Lung (tissue), 13 donors: Measurements from ENCODE around the gene PITPNM1. TPM values are rescaled to one million over a fixed set of nuclear protein-coding genes. Genes with fewer than 3 reads are reported as not detected.

Source experiments
- ATAC-seq: fragments of 200-7000 bp; cut with Tn5 transposase; one replicate; pipeline ENCODE4 v1.9.1; 2020; ENCODE audit warnings: moderate number of reproducible peaks; ENCODE audit not compliant: insufficient read depth, low FRiP score
- DNase-seq, 3 donors: peaks; one replicate each; pipeline ENCODE4 v3.0.0-alpha.2; 2013 to 2017
- H3K27ac ChIP-seq, 2 donors: one replicate each; pipeline ENCODE4 v1.5.1; 2013; ENCODE audit warnings: mild to moderate bottlenecking in 2 of 2, moderate library complexity in 2 of 2, control low read depth in 1 of 2, inconsistent platforms in 1 of 2, low read depth in 1 of 2, low read length in 1 of 2
- H3K27me3 ChIP-seq, 3 donors: one replicate each; pipeline ENCODE4 v1.5.1; 2013; ENCODE audit warnings: low read length in 2 of 3; ENCODE audit not compliant: control insufficient read depth in 3 of 3, insufficient read depth in 3 of 3
- H3K36me3 ChIP-seq, 4 donors: one replicate each; pipeline ENCODE4 v1.5.1; 2013; ENCODE audit warnings: low read length in 4 of 4, mild to moderate bottlenecking in 1 of 4, moderate library complexity in 1 of 4; ENCODE audit not compliant: control insufficient read depth in 4 of 4, insufficient read depth in 4 of 4
- H3K4me1 ChIP-seq, 5 donors: one replicate each; pipeline ENCODE4 v1.5.1; 2013; ENCODE audit warnings: low read length in 5 of 5, mild to moderate bottlenecking in 2 of 5, moderate library complexity in 1 of 5; ENCODE audit not compliant: control insufficient read depth in 5 of 5, insufficient read depth in 5 of 5
- H3K4me3 ChIP-seq: one replicate; pipeline ENCODE4 v1.5.1; 2013; ENCODE audit warnings: mild to moderate bottlenecking, control low read depth, moderate library complexity
- H3K9ac ChIP-seq, 2 donors: one replicate each; pipeline ENCODE4 v1.5.1; 2013; ENCODE audit warnings: low read length in 2 of 2, control low read depth in 1 of 2; ENCODE audit not compliant: insufficient read depth in 1 of 2
- H3K9me3 ChIP-seq, 4 donors: one replicate each; pipeline ENCODE4 v1.5.1; 2013; ENCODE audit warnings: low read length in 3 of 4, mild to moderate bottlenecking in 1 of 4, moderate library complexity in 1 of 4; ENCODE audit not compliant: control insufficient read depth in 4 of 4, insufficient read depth in 3 of 4
- WGBS, 2 donors: extraction: QIAGEN DNeasy Blood & Tissue Kit; methylation state at CpG; one replicate each; pipeline ENCODE4 v1.1.7; 2013; 5-methylcytosine and 5-hydroxymethylcytosine counted together
- polyA plus RNA-seq, 2 donors: library from polyadenylated mRNA; stranded (reverse); fragments of 200-250 nt; gene quantifications; one replicate each; pipeline ENCODE4 v1.2.1, GENCODE V29; 2013
- small RNA-seq: library from RNA; depleted of rRNA; stranded (forward); fragments of <200 nt; gene quantifications from one replicate; pipeline ENCODE3, GENCODE V24; 2014; ENCODE audit warnings: low replicate concordance
- total RNA-seq, 2 donors: library from RNA; depleted of rRNA in 1 of 2; stranded (reverse); fragments of >200 nt in 1 of 2; gene quantifications; one replicate each; pipeline ENCODE4 v1.2.1, GENCODE V29; 2014 to 2021
- TF ChIP-seq, protein P1 (sequence below): IDR thresholded peaks from 2 replicates; pipeline ENCODE4 v1.5.1; 2012; ENCODE audit warnings: mild to moderate bottlenecking; ENCODE audit errors: control extremely low read depth, extremely low read depth
- donor health status: control.
- donor health status: control.
- donor health status: Bipolar disorder and iron deficiency.
- donor health status: healthy.
- donor health status: DM: yes; HTN: yes; CAD: no.

Gene PITPNM1
- total and polyA plus RNA-seq, 4 donors, result 23.2 to 67.3 (median 36.3) TPM

DNA sequence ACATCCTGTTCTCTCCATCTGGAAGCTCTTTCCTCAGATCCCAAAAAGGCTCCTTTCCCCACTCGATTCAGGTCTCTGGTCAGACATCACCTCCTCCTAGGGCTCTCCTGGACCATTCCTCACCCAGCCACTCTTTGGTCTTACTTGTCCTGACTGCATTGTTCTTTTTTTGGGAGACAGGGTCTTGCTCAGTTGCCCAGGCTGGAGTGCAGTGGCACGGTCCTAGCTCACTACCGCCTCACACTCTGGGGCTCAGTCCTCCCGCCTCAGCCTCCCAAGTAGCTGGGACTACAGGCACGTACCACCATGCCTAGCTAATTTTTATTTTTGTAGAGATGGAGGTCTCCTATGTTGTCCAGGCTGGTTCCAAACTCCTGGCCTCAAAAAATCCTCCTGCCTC lies 59.6 kb downstream of the PITPNM1 start:
- TF ChIP-seq, protein P1, sequence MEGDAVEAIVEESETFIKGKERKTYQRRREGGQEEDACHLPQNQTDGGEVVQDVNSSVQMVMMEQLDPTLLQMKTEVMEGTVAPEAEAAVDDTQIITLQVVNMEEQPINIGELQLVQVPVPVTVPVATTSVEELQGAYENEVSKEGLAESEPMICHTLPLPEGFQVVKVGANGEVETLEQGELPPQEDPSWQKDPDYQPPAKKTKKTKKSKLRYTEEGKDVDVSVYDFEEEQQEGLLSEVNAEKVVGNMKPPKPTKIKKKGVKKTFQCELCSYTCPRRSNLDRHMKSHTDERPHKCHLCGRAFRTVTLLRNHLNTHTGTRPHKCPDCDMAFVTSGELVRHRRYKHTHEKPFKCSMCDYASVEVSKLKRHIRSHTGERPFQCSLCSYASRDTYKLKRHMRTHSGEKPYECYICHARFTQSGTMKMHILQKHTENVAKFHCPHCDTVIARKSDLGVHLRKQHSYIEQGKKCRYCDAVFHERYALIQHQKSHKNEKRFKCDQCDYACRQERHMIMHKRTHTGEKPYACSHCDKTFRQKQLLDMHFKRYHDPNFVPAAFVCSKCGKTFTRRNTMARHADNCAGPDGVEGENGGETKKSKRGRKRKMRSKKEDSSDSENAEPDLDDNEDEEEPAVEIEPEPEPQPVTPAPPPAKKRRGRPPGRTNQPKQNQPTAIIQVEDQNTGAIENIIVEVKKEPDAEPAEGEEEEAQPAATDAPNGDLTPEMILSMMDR, result no peak
- H3K4me1 ChIP-seq, result peaks cover 0 to 7% (median 3%) of the 10 kb centered on the region in 5 donors
- WGBS, 2 donors, result 86 to 89% methylated on average over 5 of the region's 5 CpGs

DNA sequence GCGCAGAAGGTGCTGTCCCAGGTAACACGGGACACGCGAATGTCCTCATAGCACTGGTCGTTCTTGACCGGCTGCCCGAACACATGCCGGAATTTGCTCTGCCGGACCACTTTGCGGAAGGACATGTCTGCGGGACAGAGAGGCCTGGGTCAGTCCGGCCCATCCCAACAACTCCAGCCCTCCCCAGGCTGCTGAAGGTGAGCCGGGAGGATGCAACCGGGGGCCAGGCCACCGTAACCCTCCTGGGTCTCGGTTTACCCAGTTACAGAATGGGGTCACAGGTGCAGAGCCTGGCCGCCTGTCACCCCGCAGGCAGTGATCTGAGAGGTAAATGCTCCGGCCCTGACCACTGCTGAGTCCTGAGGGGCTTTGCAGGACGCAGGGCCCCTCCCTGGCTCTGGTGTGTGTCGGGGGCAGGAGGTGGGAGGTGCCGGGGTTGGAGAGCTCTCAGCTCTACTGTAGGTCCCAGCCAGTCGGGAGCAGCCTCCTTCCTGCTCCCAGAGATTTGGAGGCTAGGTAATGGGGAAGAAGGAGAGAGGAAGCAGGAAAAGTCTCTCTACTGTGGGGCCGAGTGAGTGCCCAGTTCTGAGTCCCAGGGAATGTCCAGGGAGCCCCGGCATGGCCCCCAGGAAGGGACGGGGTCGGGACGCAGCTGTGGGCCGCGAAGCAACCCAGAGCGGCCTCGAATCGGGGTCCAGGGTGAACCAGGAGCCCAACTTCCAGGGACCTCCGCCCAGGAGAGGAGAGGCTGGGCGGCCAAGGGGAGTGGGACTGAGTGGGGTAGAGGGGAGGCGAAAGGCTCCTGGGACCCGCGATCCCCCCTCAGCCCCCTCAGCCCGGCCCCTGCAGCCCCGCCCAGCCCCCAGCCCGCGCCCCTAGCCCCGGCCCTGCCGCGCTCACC lies 62.4 kb downstream of the PITPNM1 start:
- Histone ChIP-seq H3K9me3 (no peaks in the 10 kb centered on the region), H3K4me1 (peaks cover 0 to 7% (median 3%) of the 10 kb centered on the region in 5 donors), H3K27me3 (no peaks in the 10 kb centered on the region), H3K36me3 (peaks cover 0 to 36% (median 3%) of the 10 kb centered on the region in 4 donors), H3K4me3 (peak overlapping the region; percentile 79), H3K9ac (peak overlapping the region in 1 of 2 donors; percentile 39), H3K27ac (peak overlapping the region; percentile 86 to 95)
- 38 to 59% methylated on average over 30 to 45 of the region's 45 CpGs for WGBS, 2 donors
- ATAC-seq (no peak), DNase-seq (no peak)
- TF ChIP-seq, protein P1, result no peak

More for the DNA sequence above, 59.6 kb downstream of the PITPNM1 start:
- ATAC-seq (no peak), DNase-seq (no peak)
- no peak overlapping the region for H3K4me3 ChIP-seq
- no peak overlapping the region for H3K27ac ChIP-seq
- no peak overlapping the region for H3K9ac ChIP-seq
- H3K9me3 ChIP-seq, result no peaks in the 10 kb centered on the region
- H3K36me3 ChIP-seq, result peaks cover 0 to 15% (median 0%) of the 10 kb centered on the region in 4 donors
- no peaks in the 10 kb centered on the region for H3K27me3 ChIP-seq

Small RNA genes lying within 50 kb of the gene (small RNA-seq; reads per million reads assigned to genes)
- not detected for gene MIR6752

Other genes with a start within 250 kb of the PITPNM1 start
- 10 to 100 TPM; 37.1 to 99.8 TPM for gene GRK2, start 238.9 kb downstream of the PITPNM1 start, total RNA-seq
- 100 to 1,000 TPM in 1 of 2 donors, 10 to 100 TPM in 1; 95.2 to 130 TPM for gene GRK2, start 238.9 kb downstream of the PITPNM1 start, polyA plus RNA-seq
- gene ANKRD13D, start 216.1 kb downstream of the PITPNM1 start, total RNA-seq, result 10 to 100 TPM; 35.9 to 86.2 TPM
- 10 to 100 TPM; 55.8 to 65.3 TPM for gene ANKRD13D, start 216.1 kb downstream of the PITPNM1 start, polyA plus RNA-seq
- 10 to 100 TPM; 31.4 to 42.7 TPM for gene SSH3, start 201.8 kb downstream of the PITPNM1 start, total RNA-seq
- 10 to 100 TPM; 19.0 to 23.0 TPM for gene SSH3, start 201.8 kb downstream of the PITPNM1 start, polyA plus RNA-seq
- 10 to 100 TPM; 27.4 to 99.6 TPM for gene POLD4, start 151.8 kb downstream of the PITPNM1 start, total RNA-seq
- 100 to 1,000 TPM; 103 to 183 TPM for gene POLD4, start 151.8 kb downstream of the PITPNM1 start, polyA plus RNA-seq
- gene CLCF1, start 131.8 kb downstream of the PITPNM1 start, total RNA-seq, result 1 to 10 TPM; 3.5 to 9.8 TPM
- 1 to 10 TPM; 7.6 to 10.0 TPM for gene CLCF1, start 131.8 kb downstream of the PITPNM1 start, polyA plus RNA-seq
- gene RAD9A, start 113.4 kb downstream of the PITPNM1 start, total RNA-seq, result 10 to 100 TPM; 19.7 to 35.9 TPM
- gene RAD9A, start 113.4 kb downstream of the PITPNM1 start, polyA plus RNA-seq, result 10 to 100 TPM; 14.1 to 22.8 TPM
- gene PPP1CA, start 103.5 kb downstream of the PITPNM1 start, total RNA-seq, result 100 to 1,000 TPM in 1 of 2 donors, 10 to 100 TPM in 1; 87.2 to 175 TPM
- gene PPP1CA, start 103.5 kb downstream of the PITPNM1 start, polyA plus RNA-seq, result 100 to 1,000 TPM; 138 to 178 TPM
- gene TBC1D10C, start 101.3 kb downstream of the PITPNM1 start, total RNA-seq, result 10 to 100 TPM in 1 of 2 donors, 1 to 10 TPM in 1; 3.2 to 21.3 TPM
- gene TBC1D10C, start 101.3 kb downstream of the PITPNM1 start, polyA plus RNA-seq, result 10 to 100 TPM; 15.8 to 19.7 TPM
- 1 to 10 TPM; 1.2 to 1.7 TPM for gene CARNS1, start 89.7 kb downstream of the PITPNM1 start, total RNA-seq
- gene CARNS1, start 89.7 kb downstream of the PITPNM1 start, polyA plus RNA-seq, result 1 to 10 TPM in 1 of 2 donors, under 1 TPM in 1; 0.15 to 1.5 TPM
- 10 to 100 TPM; 26.3 to 56.8 TPM for gene RPS6KB2, start 76.9 kb downstream of the PITPNM1 start, total RNA-seq
- 10 to 100 TPM; 55.7 to 69.5 TPM for gene RPS6KB2, start 76.9 kb downstream of the PITPNM1 start, polyA plus RNA-seq
- gene PTPRCAP, start 67.7 kb downstream of the PITPNM1 start, total RNA-seq, result 10 to 100 TPM in 1 of 2 donors, 1 to 10 TPM in 1; 8.8 to 13.7 TPM
- gene PTPRCAP, start 67.7 kb downstream of the PITPNM1 start, polyA plus RNA-seq, result 10 to 100 TPM; 10.8 to 19.0 TPM
- 100 to 1,000 TPM in 1 of 2 donors, 10 to 100 TPM in 1; 65.6 to 147 TPM for gene CORO1B, start 61.9 kb downstream of the PITPNM1 start, total RNA-seq
- gene CORO1B, start 61.9 kb downstream of the PITPNM1 start, polyA plus RNA-seq, result 100 to 1,000 TPM; 108 to 130 TPM
- gene GPR152, start 52.6 kb downstream of the PITPNM1 start, total RNA-seq, result not detected
- gene GPR152, start 52.6 kb downstream of the PITPNM1 start, polyA plus RNA-seq, result under 1 TPM in 1 of 2 donors, not detected in 1; 0.06 TPM
- 1 to 10 TPM; 2.1 to 5.3 TPM for gene CABP4, start 50.0 kb downstream of the PITPNM1 start, total RNA-seq
- 1 to 10 TPM in 1 of 2 donors, under 1 TPM in 1; 0.96 to 2.5 TPM for gene CABP4, start 50.0 kb downstream of the PITPNM1 start, polyA plus RNA-seq
- 10 to 100 TPM; 32.5 to 84.2 TPM for gene TMEM134, start 36.1 kb downstream of the PITPNM1 start, total RNA-seq
- gene TMEM134, start 36.1 kb downstream of the PITPNM1 start, polyA plus RNA-seq, result 10 to 100 TPM; 82.0 to 91.4 TPM
- 10 to 100 TPM; 60.0 to 64.8 TPM for gene AIP, start 22.3 kb downstream of the PITPNM1 start, total RNA-seq
- gene AIP, start 22.3 kb downstream of the PITPNM1 start, polyA plus RNA-seq, result 100 to 1,000 TPM in 1 of 2 donors, 10 to 100 TPM in 1; 82.8 to 126 TPM
- gene CDK2AP2, start 2.8 kb upstream of the PITPNM1 start, total RNA-seq, result 100 to 1,000 TPM in 1 of 2 donors, 10 to 100 TPM in 1; 21.7 to 128 TPM
- 100 to 1,000 TPM; 114 to 149 TPM for gene CDK2AP2, start 2.8 kb upstream of the PITPNM1 start, polyA plus RNA-seq
- gene CABP2, start 18.1 kb upstream of the PITPNM1 start, total RNA-seq, result not detected
- not detected for gene CABP2, start 18.1 kb upstream of the PITPNM1 start, polyA plus RNA-seq
- 100 to 1,000 TPM; 632 to 928 TPM for gene GSTP1, start 78.4 kb upstream of the PITPNM1 start, total RNA-seq
- gene GSTP1, start 78.4 kb upstream of the PITPNM1 start, polyA plus RNA-seq, result 1,000 to 10,000 TPM; 1,119 to 2,206 TPM
- 100 to 1,000 TPM; 144 to 191 TPM for gene NDUFV1, start 101.6 kb upstream of the PITPNM1 start, total RNA-seq
- 100 to 1,000 TPM; 113 to 137 TPM for gene NDUFV1, start 101.6 kb upstream of the PITPNM1 start, polyA plus RNA-seq
- gene NUDT8, start 124.6 kb upstream of the PITPNM1 start, total RNA-seq, result 10 to 100 TPM in 1 of 2 donors, 1 to 10 TPM in 1; 6.3 to 19.9 TPM
- 10 to 100 TPM; 12.1 to 22.3 TPM for gene NUDT8, start 124.6 kb upstream of the PITPNM1 start, polyA plus RNA-seq
- not detected for gene TBX10, start 134.4 kb upstream of the PITPNM1 start, total RNA-seq
- gene TBX10, start 134.4 kb upstream of the PITPNM1 start, polyA plus RNA-seq, result not detected
- under 1 TPM in 1 of 2 donors, not detected in 1; 0.58 TPM for gene ACY3, start 145.4 kb upstream of the PITPNM1 start, total RNA-seq
- under 1 TPM; 0.42 to 0.73 TPM for gene ACY3, start 145.4 kb upstream of the PITPNM1 start, polyA plus RNA-seq
- 1 to 10 TPM; 2.4 to 4.8 TPM for gene ALDH3B2, start 169.3 kb upstream of the PITPNM1 start, total RNA-seq
- 1 to 10 TPM; 1.1 to 2.6 TPM for gene ALDH3B2, start 169.3 kb upstream of the PITPNM1 start, polyA plus RNA-seq